ENCODE measurements around the gene ZNF280A. TPM values are rescaled to one million over a fixed set of nuclear protein-coding genes. Genes with fewer than 3 reads are reported as not detected.

ZNF280A gene
- total RNA-seq, 2 donors from 2014 or later = not detected

DNA sequence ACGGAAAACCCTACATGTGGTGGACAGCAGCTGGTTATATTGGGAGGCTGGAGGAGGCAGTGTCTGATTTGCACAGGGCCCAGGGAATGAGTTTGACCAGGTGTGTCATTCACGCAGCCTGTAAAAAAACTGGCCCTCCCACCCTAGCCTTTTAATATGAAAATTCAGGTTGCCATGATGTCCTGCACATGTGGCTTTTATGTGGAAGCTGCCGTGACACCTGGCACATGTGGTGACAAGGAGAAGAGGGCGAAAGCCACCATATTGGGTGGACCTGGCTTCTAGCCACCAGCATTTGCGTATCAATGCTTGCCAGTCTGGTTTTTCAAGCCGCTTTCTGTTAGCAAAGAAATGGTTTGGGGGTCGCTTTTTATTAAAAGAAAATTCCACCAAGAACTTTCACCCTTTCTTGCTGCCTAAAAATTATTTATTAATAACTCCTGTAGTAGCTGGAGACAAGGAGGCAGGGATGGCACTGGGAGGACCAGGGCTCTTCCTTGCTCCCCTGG is 54.9 kb downstream of the ZNF280A start:
- Mint-ChIP-seq H3K27ac (no peak overlapping the region), H3K4me1 (peaks cover 3% of the 10 kb centered on the region), H3K4me3 (no peak overlapping the region), H3K27me3 (peaks cover 60% of the 10 kb centered on the region), H3K36me3 (ENCODE audit: low read depth) (no peaks in the 10 kb centered on the region)
- no peaks in the 10 kb centered on the region for H3K9me3 ChIP-seq (ENCODE audit: control insufficient read depth, low read length, poor library complexity, severe bottlenecking)
- DNase-seq (no peak), ATAC-seq (no peak)

GRCh38 chr22:22464541-22465054 is 55.5 kb downstream of the ZNF280A start:
- Mint-ChIP-seq H3K4me1 (peaks cover 3% of the 10 kb centered on the region), H3K4me3 (no peak overlapping the region), H3K36me3 (ENCODE audit: low read depth) (no peaks in the 10 kb centered on the region), H3K27ac (no peak overlapping the region), H3K27me3 (peaks cover 60% of the 10 kb centered on the region)
- DNase-seq (no peak), ATAC-seq (no peak)
- H3K9me3 ChIP-seq (ENCODE audit: control insufficient read depth, low read length, poor library complexity, severe bottlenecking) = no peaks in the 10 kb centered on the region

DNA sequence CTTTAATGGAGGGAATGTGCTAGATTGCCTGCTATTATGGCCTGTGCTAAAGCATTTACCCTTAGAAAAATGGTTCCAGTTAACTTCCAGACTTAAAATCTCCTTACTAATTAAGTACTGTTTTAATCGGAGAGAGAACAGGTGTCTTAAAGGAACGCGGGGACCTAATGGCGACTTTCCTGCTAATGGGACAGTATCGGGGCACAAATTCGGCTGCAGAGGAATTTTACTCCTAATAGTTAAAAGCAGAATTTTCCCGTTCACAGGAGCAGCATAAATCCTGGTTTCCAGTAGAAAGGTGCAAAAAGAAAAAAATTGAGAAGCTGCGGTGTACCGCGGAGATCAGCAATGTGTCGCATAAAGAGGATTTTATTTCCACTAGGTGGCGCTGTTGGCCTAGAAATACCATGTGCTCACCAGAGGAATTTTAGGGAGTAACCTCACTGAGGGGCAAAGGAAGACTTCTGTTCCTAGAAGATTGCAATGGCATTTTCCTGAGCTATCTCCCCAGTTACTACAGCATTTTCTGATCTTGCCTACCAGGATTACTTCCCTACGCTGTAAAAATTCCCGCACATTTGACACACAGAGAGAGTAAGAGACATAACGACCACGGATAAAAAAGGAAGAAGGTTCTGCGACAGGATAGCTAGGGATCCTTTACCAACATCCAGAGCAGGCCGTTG is 56.1 kb downstream of the ZNF280A start:
- H3K27me3 Mint-ChIP-seq = peaks cover 60% of the 10 kb centered on the region
- H3K9me3 ChIP-seq (ENCODE audit: control insufficient read depth, low read length, poor library complexity, severe bottlenecking) = no peaks in the 10 kb centered on the region
- peaks cover 3% of the 10 kb centered on the region for H3K4me1 Mint-ChIP-seq
- DNase-seq (peak in 2 of 3 donors; percentile 10 to 42), ATAC-seq (peak; percentile 60)
- no peaks in the 10 kb centered on the region for H3K36me3 Mint-ChIP-seq (ENCODE audit: low read depth)
- H3K27ac Mint-ChIP-seq = no peak overlapping the region
- no peak overlapping the region for H3K4me3 Mint-ChIP-seq

Other genes starting within 250 kb of the ZNF280A start
- gene ZNF280B, start 11.5 kb downstream of the ZNF280A start, total RNA-seq = 1 to 10 TPM; 1.8 to 1.9 TPM
- not detected for gene PRAME, start 39.0 kb upstream of the ZNF280A start, total RNA-seq
- not detected for gene GGTLC2, start 124.3 kb upstream of the ZNF280A start, total RNA-seq